Motor neuron (in vitro differentiated cells): ENCODE results near the gene ATF6. TPM values are rescaled to one million over a fixed set of nuclear protein-coding genes. Genes with fewer than 3 reads are reported as not detected.
A peak's percentile ranks its signal among the peaks of the same experiment; 100 is the strongest.

Source experiments
- ATAC-seq, 8 experiments: fragments of 200-7000 bp; cut with Tn5 transposase; replicated peaks in 6 of 8; 2 replicates each; pipeline ENCODE4 v1.8.0; 2021; ENCODE audit warnings: mild to moderate bottlenecking in 8 of 8, moderate library complexity in 8 of 8
- H3K27ac ChIP-seq, 2 donors: fragments of 250-450 bp; sonication (Bioruptor Pico); 2 replicates each; pipeline ENCODE4 v1.9.0; 2021; ENCODE audit warnings: antibody characterized with exemption in 2 of 2, mild to moderate bottlenecking in 2 of 2, moderate library complexity in 1 of 2
- H3K4me1 ChIP-seq, 2 donors: fragments of 250-450 bp; sonication (Bioruptor Pico); replicated peaks in 1 of 2; 2 replicates each; pipeline ENCODE4 v1.6.1; 2021; ENCODE audit warnings: antibody characterized with exemption in 2 of 2, mild to moderate bottlenecking in 2 of 2, moderate library complexity in 1 of 2
- H3K4me3 ChIP-seq, 5 donors: fragments of 250-450 bp; sonication (Bioruptor Pico); 2 replicates each; pipeline ENCODE4 v1.9.0; 2021; ENCODE audit warnings: antibody characterized with exemption in 5 of 5, mild to moderate bottlenecking in 5 of 5, moderate library complexity in 4 of 5
- WGBS, 10 experiments: fragments of 450-650 bp; shearing (Covaris generic); methylation state at CpG; one replicate each; pipeline ENCODE4 v1.0.0; 2022; 5-methylcytosine and 5-hydroxymethylcytosine counted together
- in situ Hi-C, 9 experiments: fragments of 400-800 bp; cut with MboI; loops; one replicate each; pipeline ENCODE4 v1.15.0; 2021; ENCODE audit warnings: low sequenced_read_pairs in 9 of 9, low pct_unique_long_range_greater_than_20kb in 2 of 9; ENCODE audit not compliant: unreplicated experiment in 9 of 9
- total RNA-seq, 8 experiments: library from RNA; unstranded; fragments of 300-600 nt; gene quantifications; 2 replicates each; pipeline versions ENCODE4 v1.2.3 to v1.2.4, GENCODE V29; 2022

Gene ATF6
- total RNA-seq, 8 experiments from 2014 or later: 18.2 to 46.3 (median 30.6) TPM

DNA sequence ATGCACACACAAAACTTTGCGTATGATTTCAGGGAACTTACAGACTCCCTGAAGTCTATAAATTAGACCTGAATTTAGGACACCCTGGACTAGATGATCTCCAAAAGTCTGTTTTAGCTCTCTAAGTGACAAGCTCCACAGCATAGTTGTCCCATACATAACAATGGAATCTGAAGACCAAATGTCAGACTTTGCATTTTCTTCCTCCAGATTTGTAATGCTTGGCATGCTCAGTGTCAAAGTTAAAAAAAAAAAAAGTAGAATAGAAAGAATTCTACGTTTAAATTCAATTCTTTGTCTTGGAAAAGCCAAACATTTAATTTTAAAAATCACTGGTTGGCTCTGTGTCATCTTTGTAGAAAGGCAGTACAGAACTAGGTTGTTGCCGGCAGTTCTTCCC lies 190.8 kb downstream of the ATF6 start:
- no peak overlapping the region for H3K27ac ChIP-seq
- no peak for ATAC-seq
- H3K4me1 ChIP-seq: no peaks in the 10 kb centered on the region
- no peak overlapping the region for H3K4me3 ChIP-seq
- WGBS, 10 experiments: 42 to 89% (median 65%) methylated on average over 2 to 3 of the region's 3 CpGs
- in situ Hi-C loops: no loop called here

DNA sequence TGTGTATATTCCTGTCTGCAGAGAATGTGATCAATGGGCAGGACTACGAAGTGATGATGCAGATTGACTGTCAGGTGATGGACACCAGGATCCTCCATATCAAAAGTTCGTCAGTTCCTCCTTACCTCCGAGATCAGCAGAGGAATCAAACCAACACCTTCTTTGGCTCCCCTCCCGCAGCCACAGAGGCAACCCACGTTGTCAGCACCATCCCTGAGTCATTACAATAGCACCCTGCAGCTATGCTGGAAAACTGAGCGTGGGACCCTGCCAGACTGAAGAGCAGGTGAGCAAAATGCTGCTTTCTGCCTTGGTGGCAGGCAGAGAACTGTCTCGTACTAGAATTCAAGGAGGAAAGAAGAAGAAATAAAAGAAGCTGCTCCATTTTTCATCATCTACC lies 192.3 kb downstream of the ATF6 start:
- H3K4me3 ChIP-seq: no peak overlapping the region

DNA sequence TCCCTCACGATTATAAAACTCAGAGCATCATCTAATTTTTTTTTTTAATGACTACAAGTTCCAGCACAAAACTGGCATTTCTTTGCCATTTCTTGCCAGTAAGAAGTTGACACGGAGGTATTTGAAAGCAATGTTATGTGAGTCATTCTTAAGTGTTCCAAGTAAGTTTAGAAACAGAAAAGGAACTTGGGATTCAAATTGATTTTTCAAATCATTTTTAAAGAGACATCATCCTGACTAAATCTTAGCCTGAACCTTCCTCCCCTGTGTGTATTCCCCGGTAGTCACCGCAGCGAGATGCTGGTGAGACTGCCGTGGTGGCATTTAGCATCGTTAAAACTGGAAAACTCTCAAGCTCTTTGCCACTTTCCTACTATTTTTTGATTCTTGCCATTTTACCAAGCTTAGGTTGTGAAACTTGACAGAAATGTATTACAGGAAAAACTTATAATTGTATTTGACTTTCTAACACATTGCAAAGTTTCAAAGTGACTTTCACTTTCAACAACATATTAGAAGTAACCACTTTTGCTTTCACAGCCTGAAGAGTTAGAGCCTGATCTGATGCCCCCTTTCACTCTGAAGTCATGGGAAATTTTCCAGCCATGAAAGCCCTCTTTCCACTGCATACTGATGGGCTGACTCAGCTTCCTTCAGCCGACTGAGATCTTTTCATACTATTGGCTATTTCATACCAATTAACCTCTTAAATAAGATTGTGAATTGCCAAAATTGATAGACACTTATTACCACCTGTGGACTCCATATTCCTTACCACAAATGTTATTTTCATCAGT lies 196.2 kb downstream of the ATF6 start:
- Histone ChIP-seq H3K27ac (no peak overlapping the region), H3K4me1 (no peaks in the 10 kb centered on the region), H3K4me3 (no peak overlapping the region)
- peak in 5 of 8 experiments; percentile 46 to 90 (median 53) for ATAC-seq
- in situ Hi-C loops: no loop called here
- WGBS, 10 experiments: 0 to 95% (median 83%) methylated on average over 5 to 8 of the region's 8 CpGs

More for the DNA sequence above, 192.3 kb downstream of the ATF6 start:
- Histone ChIP-seq H3K27ac (no peak overlapping the region), H3K4me1 (no peaks in the 10 kb centered on the region)
- ATAC-seq: no peak
- in situ Hi-C loops: no loop called here
- WGBS, 10 experiments: 28 to 100% (median 80%) methylated on average over 1 to 7 of the region's 7 CpGs; no CpG with 5 or more reads in 1 of the 10 experiments

GRCh38 chr1:161966067-161966466 lies 199.9 kb downstream of the ATF6 start:
- H3K27ac ChIP-seq: no peak overlapping the region
- WGBS, 10 experiments: 68 to 100% (median 73%) methylated on average over 1 to 4 of the region's 4 CpGs; no CpG with 5 or more reads in 5 of the 10 experiments
- no peak for ATAC-seq
- H3K4me1 ChIP-seq: no peaks in the 10 kb centered on the region
- in situ Hi-C loops: no loop called here
- no peak overlapping the region for H3K4me3 ChIP-seq

- H3K4me1 ChIP-seq: peaks cover 0 to 6% of the 10 kb centered on the region in 2 donors
- ATAC-seq: no peak
- no peak overlapping the region for H3K4me3 ChIP-seq
- no peak overlapping the region for H3K27ac ChIP-seq
- 18 to 87% (median 56%) methylated on average over 1 to 6 of the region's 6 CpGs; no CpG with 5 or more reads in 2 of the 10 experiments for WGBS, 10 experiments
- in situ Hi-C loops: no loop called here
Measured at GRCh38 chr1:161970036-161970435, 203.9 kb downstream of the ATF6 start.

DNA sequence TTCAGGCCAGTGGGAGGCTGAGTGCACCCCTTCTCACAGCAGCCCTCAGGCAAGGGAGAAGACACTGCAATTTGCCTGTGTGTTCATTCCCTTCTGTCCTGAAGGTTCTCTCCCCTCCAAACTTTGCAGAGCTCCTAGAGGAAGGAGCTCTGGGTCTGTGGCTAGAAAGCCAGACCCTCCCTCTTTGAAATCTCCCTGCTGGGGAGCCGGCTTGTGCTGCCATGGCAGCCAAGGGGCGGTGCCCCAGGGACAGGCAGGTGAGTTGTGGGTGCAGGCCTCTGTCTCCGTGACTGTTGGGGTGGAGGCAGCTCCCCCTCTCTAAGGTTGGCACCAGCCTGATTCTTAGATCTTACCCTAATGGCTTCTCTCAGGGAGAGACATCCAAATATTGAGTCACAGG lies 204.5 kb downstream of the ATF6 start:
- in situ Hi-C loops: no loop called here
- 56 to 70% (median 63%) methylated on average over 2 to 3 of the region's 3 CpGs; no CpG with 5 or more reads in 7 of the 10 experiments for WGBS, 10 experiments
- H3K27ac ChIP-seq: no peak overlapping the region
- peaks cover 0 to 6% of the 10 kb centered on the region in 2 donors for H3K4me1 ChIP-seq
- ATAC-seq: no peak
- no peak overlapping the region for H3K4me3 ChIP-seq

DNA sequence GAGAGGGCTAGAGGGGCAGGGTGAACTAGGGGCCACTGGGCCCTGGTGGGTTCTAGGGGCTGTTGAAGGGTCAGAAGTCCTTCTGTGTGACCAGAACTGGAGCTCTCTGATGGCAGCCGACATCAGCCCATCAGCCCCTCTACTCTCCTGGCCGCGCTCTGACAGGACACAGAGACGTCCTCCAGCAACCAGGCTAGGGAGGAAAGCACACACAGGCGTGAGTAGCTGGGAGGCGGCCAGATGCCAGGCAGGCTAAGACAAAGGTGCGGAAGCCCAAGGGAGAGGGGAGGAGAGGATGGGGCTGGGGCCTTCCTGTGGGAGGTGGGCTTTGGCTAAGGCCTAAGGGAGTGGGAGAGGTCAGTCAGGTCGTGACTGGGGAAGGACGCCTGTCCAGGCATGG lies 206.7 kb downstream of the ATF6 start:
- H3K27ac ChIP-seq: no peak overlapping the region
- H3K4me3 ChIP-seq: no peak overlapping the region
- WGBS, 10 experiments: 82 to 94% (median 88%) methylated on average over 2 to 7 of the region's 9 CpGs; no CpG with 5 or more reads in 7 of the 10 experiments
- in situ Hi-C loops: no loop called here
- peaks cover 0 to 6% of the 10 kb centered on the region in 2 donors for H3K4me1 ChIP-seq
- no peak for ATAC-seq

DNA sequence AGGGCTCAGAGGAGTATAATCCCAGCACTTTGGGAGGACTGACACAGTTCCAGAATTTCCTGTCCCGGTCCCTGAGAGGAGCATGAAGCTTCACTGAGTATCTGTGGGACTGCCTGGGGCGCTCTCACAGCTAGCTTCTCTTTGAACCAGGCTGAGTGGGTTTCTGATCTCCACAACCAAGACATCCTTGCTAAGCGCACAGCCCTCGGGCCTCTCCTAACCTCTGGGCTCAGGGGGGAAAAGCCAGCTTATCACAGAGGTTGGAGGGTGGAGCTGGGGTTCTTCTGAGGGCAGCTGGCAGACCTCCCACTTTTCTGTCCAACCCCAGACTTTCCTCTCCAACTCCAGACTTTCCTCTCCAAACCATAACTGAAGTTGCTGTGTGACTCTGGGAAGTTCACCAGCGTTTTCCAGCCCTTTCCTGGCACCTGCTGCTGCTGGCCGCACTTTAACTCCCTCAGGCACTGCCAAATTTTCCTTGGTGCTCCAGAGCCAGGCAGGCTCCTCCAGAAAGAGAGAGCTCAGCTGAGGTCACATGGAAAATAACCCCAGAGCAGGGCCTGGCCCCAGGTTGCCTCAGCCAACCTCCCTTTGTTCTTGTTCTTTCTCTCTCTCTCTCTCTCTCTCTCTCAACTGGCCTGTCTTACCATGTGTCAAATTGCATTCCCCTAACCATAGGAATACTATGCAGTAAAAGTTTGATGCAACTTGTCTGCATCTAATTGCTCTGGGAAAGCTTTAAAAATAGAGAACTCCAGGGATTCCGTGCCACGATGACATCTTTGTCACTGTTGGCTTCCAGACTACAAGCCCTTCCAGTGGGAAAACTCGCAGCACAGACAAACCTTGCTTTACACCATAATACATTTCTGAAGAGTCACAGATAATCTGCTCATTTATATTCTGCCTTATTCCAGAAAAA lies 208.1 kb downstream of the ATF6 start:
- H3K4me1 ChIP-seq: peaks cover 0 to 6% of the 10 kb centered on the region in 2 donors
- in situ Hi-C loops: no loop called here
- no peak overlapping the region for H3K27ac ChIP-seq
- no peak overlapping the region for H3K4me3 ChIP-seq
- peak in 3 of 8 experiments; percentile 8 to 31 (median 24) for ATAC-seq
- WGBS, 10 experiments: 22 to 100% (median 83%) methylated on average over 1 to 9 of the region's 9 CpGs; no CpG with 5 or more reads in 1 of the 10 experiments

DNA sequence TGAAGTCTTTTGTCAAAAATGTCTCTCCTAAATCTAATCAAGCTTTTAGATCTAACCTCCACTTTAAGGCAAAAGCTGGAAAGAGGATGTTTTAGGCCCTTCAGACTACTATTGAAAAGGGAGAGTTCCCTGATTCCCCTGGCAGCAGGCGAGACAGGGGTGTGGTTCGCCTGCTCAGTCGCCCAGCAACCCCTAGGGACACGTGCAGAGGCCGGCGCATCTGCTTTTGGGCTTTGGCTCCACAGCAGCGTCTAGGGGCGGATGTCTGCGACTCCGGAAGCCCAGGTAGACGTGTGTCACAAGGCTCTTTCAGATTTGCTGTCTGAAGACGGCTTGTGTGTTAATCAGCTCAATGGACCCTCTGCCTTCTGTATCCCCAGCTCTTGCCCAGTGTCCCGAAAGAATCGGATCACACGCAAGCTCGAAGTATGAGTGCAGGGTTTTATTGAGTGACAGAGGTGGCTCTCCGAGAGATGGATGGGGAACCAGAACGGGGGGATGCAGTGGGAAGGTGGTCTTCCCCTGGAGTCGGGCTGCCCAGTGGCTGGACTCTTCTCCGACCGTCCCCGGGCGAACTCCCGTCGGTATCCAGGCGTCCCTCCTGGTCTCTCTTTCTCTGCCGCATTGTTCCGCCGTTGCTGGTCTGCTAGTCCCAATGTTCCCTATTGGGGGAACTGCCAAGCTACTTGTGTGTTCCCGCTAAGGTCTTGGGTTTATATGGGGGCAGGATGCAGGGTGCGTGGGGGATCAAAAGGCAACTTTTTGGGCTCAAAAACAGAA lies 212.1 kb downstream of the ATF6 start:
- in situ Hi-C loops: no loop called here
- peak in 3 of 8 experiments; percentile 71 to 94 (median 92) for ATAC-seq
- WGBS, 10 experiments: 0 to 100% (median 88%) methylated on average over 1 to 17 of the region's 31 CpGs; no CpG with 5 or more reads in 2 of the 10 experiments

DNA sequence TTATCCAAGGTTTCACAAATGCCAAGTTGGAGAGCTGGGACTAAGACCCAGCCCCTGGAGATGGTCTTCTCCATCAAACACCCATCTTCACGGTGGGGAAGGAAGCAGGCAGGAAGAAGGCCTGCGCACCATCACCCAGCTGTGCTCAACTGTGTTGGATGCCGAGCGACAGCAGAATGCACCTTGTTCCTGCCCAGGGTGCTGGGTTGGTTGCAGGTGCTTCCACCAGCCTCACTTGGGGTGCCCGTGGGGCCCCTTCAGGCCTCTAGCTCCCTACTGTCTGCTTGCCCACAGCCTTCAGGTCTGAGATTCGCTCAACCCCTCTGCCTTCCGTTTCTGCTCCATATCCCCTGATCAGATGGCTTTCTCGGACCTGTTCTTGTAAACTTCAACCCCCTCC lies 215.0 kb downstream of the ATF6 start:
- in situ Hi-C loops: no loop called here
- 67 to 100% (median 90%) methylated on average over 1 to 6 of the region's 8 CpGs; no CpG with 5 or more reads in 2 of the 10 experiments for WGBS, 10 experiments
- Histone ChIP-seq H3K27ac (no peak overlapping the region), H3K4me3 (no peak overlapping the region), H3K4me1 (no peaks in the 10 kb centered on the region)
- ATAC-seq: no peak

More for the DNA sequence above, 212.1 kb downstream of the ATF6 start:
- Histone ChIP-seq H3K4me3 (no peak overlapping the region), H3K4me1 (peaks cover 0 to 6% of the 10 kb centered on the region in 2 donors), H3K27ac (no peak overlapping the region)

DNA sequence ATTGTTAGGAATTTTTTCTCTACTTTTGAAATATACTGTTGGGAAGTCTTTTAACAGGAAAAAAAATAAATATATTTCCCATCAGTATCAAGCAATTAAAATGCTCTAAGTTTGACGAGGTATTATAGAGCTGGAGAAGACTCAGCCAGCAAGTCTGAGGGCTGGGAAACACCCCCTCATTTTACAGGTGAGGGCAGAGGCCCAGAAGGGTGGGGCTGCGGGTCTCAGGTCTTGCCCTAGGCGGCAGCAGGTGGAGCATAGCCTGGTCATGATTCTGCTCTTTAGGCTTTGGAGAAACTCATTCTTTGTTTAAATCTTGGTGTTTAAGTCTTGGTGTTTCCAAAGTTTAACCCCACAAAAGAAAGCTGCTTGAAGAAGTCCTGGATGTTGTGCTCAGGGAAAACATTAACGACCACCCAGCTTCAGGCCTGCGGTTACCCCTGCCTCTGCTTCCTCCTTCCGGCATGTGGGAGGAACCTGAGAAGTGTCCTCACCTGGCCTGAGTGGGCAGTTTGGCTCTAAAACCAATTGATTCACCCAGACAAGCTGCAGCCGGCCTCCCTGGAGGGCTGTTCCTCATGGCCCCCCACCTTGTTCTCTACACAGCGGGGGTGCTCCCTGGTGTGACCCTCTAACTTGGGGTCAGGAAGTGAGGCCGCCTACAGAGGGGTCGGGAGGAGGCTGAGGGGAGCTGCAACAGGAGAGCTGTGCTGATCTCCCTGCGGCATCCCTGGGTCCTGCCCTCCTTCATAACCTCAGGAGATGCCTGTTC lies 215.8 kb downstream of the ATF6 start:
- Histone ChIP-seq H3K27ac (no peak overlapping the region), H3K4me1 (no peaks in the 10 kb centered on the region), H3K4me3 (no peak overlapping the region)
- in situ Hi-C loops: no loop called here
- no peak for ATAC-seq
- WGBS, 10 experiments: 20 to 91% (median 67%) methylated on average over 1 to 10 of the region's 11 CpGs; no CpG with 5 or more reads in 1 of the 10 experiments

- no peaks in the 10 kb centered on the region for H3K4me1 ChIP-seq
- no peak for ATAC-seq
- 39 to 100% (median 75%) methylated on average over 1 to 5 of the region's 5 CpGs; no CpG with 5 or more reads in 1 of the 10 experiments for WGBS, 10 experiments
Measured at GRCh38 chr1:161982507-161982895, 216.4 kb downstream of the ATF6 start.

More at GRCh38 chr1:161982507-161982895, 216.4 kb downstream of the ATF6 start:
- Histone ChIP-seq H3K4me3 (no peak overlapping the region), H3K27ac (no peak overlapping the region)
- in situ Hi-C loops: no loop called here
